SU-DHL-6 (cell line): ENCODE measurements around the gene TRMT112.

Source experiments
- EZH2phosphoT487 ChIP-seq: fragments of 200-600 bp; sonication (generic), shearing (Covaris generic); conservative IDR thresholded peaks from 2 replicates; pipeline ENCODE4 v1.6.1; 2018; ENCODE audit warnings: mild to moderate bottlenecking, antibody characterized with exemption, low read length, moderate library complexity, mixed read lengths
- TF ChIP-seq, protein P1 (sequence below): fragments of 200-600 bp; sonication (generic); IDR thresholded peaks from one replicate; pipeline ENCODE4 v1.5.1; 2017; ENCODE audit warnings: antibody characterized with exemption, mild to moderate bottlenecking, low read length, moderate library complexity; ENCODE audit not compliant: insufficient read depth, poor library complexity, severe bottlenecking

DNA sequence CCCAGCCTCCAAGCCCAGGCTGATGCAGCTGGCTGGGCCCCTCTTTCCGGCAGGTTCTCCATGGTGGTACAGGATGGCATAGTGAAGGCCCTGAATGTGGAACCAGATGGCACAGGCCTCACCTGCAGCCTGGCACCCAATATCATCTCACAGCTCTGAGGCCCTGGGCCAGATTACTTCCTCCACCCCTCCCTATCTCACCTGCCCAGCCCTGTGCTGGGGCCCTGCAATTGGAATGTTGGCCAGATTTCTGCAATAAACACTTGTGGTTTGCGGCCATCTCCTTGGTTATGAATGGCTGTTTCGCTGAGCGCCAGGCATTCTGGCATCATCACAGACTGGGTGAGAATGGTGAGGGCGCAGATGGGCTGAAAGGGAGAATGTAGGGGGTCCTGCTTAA lies 4.2 kb upstream of the TRMT112 start:
- TF ChIP-seq, protein P1, sequence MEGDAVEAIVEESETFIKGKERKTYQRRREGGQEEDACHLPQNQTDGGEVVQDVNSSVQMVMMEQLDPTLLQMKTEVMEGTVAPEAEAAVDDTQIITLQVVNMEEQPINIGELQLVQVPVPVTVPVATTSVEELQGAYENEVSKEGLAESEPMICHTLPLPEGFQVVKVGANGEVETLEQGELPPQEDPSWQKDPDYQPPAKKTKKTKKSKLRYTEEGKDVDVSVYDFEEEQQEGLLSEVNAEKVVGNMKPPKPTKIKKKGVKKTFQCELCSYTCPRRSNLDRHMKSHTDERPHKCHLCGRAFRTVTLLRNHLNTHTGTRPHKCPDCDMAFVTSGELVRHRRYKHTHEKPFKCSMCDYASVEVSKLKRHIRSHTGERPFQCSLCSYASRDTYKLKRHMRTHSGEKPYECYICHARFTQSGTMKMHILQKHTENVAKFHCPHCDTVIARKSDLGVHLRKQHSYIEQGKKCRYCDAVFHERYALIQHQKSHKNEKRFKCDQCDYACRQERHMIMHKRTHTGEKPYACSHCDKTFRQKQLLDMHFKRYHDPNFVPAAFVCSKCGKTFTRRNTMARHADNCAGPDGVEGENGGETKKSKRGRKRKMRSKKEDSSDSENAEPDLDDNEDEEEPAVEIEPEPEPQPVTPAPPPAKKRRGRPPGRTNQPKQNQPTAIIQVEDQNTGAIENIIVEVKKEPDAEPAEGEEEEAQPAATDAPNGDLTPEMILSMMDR: no peak
- no peak for TF ChIP-seq EZH2phosphoT487
